AG08396 (cell line): ENCODE results near the gene BCAM.
"Not testable (repeated sequence)": the region's sequence is repeated elsewhere in the genome, so short reads cannot be mapped to it uniquely, and the experiment has no call there.

Experiments
- DNase-seq: peaks from one replicate; pipeline ENCODE4 v3.0.0; 2012; ENCODE audit warnings: low spot score, mixed read lengths

The BCAM gene

GRCh38 chr19:44808463-44809371 is at the start of gene BCAM:
TSS of gene BCAM (plus strand) at chr19:44809103. CDS start at chr19:44809125, 22 bp downstream.
- DNase-seq: peak; percentile 98

- no peak for DNase-seq
Observed at GRCh38 chr19:44762038-44762437, 46.9 kb upstream of the BCAM start.

GRCh38 chr19:44765033-44765948 is 43.6 kb upstream of the BCAM start:
- no peak for DNase-seq

GRCh38 chr19:44765949-44766335 is 43.0 kb upstream of the BCAM start:
- DNase-seq: no peak

- no peak for DNase-seq
Observed at GRCh38 chr19:44767295-44768180, 41.4 kb upstream of the BCAM start.

- DNase-seq: peak; percentile 95
Observed at GRCh38 chr19:44770550-44771257, 38.2 kb upstream of the BCAM start.

GRCh38 chr19:44772144-44772543 is 36.8 kb upstream of the BCAM start:
- DNase-seq: not testable (repeated sequence)

- DNase-seq: no peak
Observed at GRCh38 chr19:44772959-44773358, 35.9 kb upstream of the BCAM start.

GRCh38 chr19:44775676-44776240 is 33.1 kb upstream of the BCAM start:
- no peak for DNase-seq

GRCh38 chr19:44776402-44777096 is 32.4 kb upstream of the BCAM start:
- no peak for DNase-seq

GRCh38 chr19:44777715-44778347 is 31.1 kb upstream of the BCAM start, which contains the start of gene CBLC:
TSS of gene CBLC (plus strand) at chr19:44777890. CDS start at chr19:44777932, 42 bp downstream.
- no peak for DNase-seq

- DNase-seq: no peak
Observed at GRCh38 chr19:44779150-44779549, 29.8 kb upstream of the BCAM start.

- not testable (repeated sequence) for DNase-seq
Observed at GRCh38 chr19:44781694-44782093, 27.2 kb upstream of the BCAM start.

GRCh38 chr19:44782729-44783128 is 26.2 kb upstream of the BCAM start:
- DNase-seq: no peak

- no peak for DNase-seq
Observed at GRCh38 chr19:44783545-44783944, 25.4 kb upstream of the BCAM start.

- DNase-seq: no peak
Observed at GRCh38 chr19:44785271-44785670, 23.6 kb upstream of the BCAM start.

- no peak for DNase-seq
Observed at GRCh38 chr19:44785993-44786392, 22.9 kb upstream of the BCAM start.

GRCh38 chr19:44788971-44789370 is 19.9 kb upstream of the BCAM start:
- no peak for DNase-seq

- no peak for DNase-seq
Observed at GRCh38 chr19:44789943-44790483, 18.9 kb upstream of the BCAM start.
